ENCODE measurements around the gene A4GALT.

DNA sequence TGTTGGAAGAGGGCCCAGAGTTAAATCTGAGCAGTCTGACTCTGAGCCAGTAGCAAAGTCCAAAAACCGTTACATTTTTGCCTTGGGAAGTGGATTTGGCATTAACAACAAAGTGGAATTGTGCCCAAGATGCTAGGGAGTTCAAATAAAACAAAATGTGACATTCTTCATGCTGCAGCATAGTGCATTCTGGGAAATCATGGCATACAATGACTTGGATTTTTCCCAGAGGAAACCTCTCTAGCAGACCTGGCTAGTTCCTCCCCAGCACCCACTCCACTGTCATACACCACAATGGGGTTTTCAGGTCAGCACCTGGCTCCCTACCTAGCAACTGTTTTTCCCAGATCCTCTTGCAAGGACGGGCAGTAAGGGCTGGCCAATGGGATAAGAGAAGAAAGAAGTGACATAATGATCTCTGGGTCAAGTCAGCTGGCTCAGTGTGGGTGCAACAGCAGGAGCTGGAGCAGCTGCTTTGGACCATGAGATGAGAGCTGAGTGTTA is 46.7 kb downstream of the A4GALT start:
- TF ChIP-seq, protein P1, sequence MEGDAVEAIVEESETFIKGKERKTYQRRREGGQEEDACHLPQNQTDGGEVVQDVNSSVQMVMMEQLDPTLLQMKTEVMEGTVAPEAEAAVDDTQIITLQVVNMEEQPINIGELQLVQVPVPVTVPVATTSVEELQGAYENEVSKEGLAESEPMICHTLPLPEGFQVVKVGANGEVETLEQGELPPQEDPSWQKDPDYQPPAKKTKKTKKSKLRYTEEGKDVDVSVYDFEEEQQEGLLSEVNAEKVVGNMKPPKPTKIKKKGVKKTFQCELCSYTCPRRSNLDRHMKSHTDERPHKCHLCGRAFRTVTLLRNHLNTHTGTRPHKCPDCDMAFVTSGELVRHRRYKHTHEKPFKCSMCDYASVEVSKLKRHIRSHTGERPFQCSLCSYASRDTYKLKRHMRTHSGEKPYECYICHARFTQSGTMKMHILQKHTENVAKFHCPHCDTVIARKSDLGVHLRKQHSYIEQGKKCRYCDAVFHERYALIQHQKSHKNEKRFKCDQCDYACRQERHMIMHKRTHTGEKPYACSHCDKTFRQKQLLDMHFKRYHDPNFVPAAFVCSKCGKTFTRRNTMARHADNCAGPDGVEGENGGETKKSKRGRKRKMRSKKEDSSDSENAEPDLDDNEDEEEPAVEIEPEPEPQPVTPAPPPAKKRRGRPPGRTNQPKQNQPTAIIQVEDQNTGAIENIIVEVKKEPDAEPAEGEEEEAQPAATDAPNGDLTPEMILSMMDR (conservative IDR thresholded peaks at IDR 0.05; ENCODE audit: low read length), result no peak
- no peak for TF ChIP-seq EZH2phosphoT487 (IDR thresholded peaks at IDR 0.05; ENCODE audit: borderline replicate concordance)

All from Loucy (cell line).